ENCODE results near the gene TIMP2.
"Not testable (repeated sequence)": the region's sequence is repeated elsewhere in the genome, so short reads cannot be mapped to it uniquely, and the experiment has no call there.

The TIMP2 gene

GRCh38 chr17:78885956-78886355 is 39.2 kb downstream of the TIMP2 start:
- DNase-seq: no peak

DNA sequence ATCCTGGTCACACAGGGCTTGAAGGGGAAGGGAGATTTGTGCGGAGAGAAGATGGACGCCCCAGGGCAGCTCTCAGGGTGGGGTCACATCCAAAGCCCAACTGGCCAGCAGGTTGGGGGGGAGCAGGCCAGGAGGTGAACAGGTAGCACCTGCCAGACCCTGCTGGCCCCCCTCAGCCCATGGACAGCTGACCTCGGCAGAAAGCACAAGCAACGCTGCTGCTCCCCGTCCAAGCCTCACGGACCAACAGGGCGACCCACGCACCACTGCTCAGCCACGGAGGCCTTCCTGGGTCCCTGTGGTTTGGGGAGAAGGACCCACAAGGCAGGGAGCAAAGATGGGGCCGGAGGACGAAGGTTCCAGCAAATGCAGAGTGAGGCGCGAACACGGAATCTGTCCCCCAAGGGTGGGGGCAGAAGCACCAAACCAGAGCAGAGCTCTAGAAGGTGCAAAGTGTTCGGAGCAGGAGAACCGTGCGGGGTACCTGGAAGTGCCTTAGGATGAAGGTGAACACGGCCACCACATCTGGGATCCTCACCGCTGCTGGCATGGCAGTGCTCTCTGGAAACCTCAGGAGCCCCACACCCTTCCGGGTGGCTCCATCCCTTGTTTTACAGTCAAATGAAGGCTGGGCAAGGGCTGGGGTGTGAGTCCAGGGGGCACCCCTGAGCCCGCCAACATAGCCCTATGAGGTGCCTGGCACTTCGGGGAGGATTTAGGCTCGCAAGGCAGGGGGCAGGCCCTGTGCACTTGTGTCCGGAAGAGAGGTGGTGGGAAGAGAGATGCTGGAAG is 40.1 kb downstream of the TIMP2 start:
- DNase-seq: no peak

- no peak for DNase-seq
Observed at GRCh38 chr17:78884148-78884825, 40.9 kb downstream of the TIMP2 start.

DNA sequence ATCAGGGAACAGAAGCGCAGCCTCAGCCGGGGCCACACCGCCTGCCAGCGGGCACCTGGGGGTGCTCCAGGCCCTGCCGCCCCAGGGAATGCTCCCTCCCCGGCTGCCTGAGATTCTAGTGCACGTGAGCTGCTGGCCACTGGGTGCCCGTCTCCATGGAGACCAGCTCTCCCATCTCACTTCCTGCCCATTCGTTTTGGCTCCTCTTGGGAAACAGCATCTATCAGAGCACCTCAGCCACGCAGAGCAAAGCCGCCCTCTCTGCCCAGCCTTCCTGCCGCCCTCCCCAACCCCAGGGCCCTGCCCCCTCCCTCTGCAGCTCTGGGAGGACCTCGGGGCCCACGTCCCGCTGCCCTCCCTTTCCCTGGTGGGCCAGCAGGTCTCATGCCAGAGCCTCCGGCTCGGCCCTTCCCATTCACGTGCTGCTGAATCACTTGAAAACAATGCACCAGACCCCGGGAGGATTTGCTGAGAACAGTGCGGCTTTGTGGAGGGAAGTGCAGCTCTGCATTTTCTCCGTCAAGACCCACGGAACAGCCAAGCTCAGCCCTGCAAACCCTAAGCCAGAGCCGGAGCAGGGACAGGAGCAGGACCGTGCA is 41.6 kb downstream of the TIMP2 start:
- DNase-seq: peak; percentile 79

DNA sequence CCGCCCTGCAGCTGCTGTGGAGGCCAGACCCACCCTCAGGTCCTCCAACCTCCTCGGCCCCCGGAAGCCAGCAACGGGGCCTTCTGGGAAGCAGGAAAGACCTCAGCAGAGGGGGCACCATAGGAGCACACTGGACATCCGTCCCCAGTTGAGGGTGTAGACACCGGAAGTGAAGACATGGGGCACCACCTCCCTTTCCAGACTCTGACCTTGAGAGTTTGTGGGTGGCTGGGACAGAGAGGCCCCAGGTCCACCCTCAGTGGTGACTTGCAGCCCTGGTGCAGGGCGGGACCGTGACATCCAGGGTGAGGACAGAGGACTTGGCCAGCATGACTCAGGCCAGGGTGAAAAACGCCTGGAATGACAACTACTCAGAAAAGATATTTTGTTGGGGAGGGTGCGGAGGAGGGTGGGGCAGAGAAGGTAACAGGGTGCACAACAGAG is 42.1 kb downstream of the TIMP2 start:
- DNase-seq: peak; percentile 71

DNA sequence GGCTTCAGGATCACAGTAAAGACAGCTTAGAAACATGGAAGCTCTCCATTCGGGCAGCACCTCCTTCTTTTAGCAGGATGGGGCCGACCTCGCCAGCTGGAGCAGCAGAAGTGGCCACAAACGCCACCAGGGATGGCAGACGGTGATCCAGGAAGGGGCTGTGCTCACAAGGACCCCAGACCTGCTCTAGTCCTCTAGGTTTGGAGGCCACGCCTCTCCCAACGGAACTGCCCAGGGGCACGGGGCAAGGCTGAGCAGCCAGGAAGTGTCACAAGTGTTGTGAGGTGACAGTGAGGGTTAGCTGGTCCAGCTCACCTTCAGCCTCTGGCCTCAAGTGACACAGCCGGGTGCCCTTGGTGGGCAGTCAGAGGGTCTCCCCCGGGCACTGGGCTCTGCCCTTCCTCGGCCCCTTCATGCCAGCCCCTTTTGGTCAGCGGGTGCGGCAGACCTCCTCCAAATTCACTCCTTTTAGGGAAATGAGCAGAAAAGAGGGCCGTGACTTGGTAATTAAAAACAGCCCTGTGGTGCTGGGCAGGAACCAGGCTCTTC is 42.6 kb downstream of the TIMP2 start:
- no peak for DNase-seq

DNA sequence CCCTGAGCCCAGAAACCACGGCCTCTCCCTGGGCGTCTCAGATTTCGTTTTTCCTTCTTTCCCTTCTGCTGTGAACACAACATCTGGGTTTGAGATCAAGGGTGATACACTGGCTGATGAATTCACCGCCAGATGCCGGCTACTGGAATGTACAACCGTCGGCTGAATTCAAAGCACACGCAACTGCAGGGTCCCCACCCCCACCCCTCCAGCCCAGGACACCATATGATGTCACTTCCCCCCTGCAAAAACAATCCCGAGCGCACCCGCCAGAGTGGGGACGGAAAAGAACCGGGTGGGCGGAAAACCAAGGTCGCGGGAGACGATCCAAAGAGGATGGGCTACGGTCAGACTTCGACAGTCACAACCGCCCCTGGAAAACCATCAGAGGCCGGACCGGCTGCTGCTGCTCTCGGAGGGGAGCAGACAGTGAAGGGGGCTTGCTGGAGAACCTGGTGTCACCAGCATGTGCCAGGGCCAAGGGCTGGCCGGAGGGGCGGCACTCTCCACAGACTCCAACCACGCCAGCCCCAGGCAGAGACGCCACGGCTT is 45.5 kb downstream of the TIMP2 start:
- DNase-seq: no peak

- no peak for DNase-seq
Observed at GRCh38 chr17:78878871-78879527, 46.2 kb downstream of the TIMP2 start.

DNA sequence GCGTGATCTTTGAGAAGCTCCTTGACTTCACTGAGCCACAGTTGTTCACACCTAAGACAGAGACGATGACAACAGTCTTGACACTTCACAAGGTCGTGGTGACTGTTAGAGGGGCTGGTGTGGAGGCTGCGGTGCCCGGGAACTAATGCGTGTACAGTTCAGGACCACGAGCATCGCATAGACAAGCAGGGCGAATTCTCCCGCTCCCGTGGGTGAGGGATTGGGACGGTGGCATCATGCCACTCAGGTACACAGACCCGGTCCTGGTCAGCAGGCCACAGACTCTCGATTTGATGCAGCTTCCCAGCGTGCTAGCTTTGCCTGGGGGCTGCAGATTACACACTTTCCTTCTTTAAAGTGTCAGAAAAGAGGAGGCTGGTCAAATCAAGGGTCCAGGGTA is 46.9 kb downstream of the TIMP2 start:
- DNase-seq: no peak

- DNase-seq: not testable (repeated sequence)
Observed at GRCh38 chr17:78876954-78877517, 48.2 kb downstream of the TIMP2 start.

GRCh38 chr17:78876094-78876597 is 49.0 kb downstream of the TIMP2 start:
- no peak for DNase-seq

DNA sequence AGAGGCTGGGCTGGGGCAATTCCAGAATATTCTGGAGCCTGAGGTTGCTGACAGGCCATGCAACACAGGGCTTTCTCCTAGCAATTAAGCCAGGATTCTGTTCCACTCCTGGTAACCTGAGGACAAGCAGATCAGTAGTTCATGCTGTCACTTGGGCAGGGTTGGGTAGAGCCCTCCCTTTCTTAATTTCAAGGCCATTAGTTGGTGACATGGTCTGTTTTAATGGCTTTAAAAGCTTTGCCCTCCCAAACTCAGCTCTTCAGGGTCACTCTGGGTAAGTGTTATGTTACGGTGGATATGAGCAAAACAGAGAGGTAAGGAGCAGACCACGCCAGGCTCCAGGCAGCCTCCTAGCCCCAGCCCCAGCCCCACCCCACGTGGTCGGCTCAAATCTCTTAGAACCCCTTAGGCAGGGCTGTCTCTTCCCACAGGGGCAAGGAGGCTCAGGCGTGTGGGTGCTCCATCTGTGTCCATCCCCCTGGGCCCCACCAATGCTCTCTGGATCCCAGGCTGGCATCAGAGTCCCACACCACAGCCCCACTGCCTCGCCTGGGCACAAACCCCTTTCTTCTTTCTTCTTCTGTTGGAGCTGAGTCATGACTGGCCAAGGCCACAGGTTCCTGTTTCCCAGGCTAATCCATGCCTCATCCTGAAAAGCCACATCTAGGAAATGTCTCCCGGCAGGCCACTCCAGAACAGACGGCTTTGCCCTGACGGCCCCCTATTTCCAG is 49.7 kb downstream of the TIMP2 start:
- no peak for DNase-seq

DNA sequence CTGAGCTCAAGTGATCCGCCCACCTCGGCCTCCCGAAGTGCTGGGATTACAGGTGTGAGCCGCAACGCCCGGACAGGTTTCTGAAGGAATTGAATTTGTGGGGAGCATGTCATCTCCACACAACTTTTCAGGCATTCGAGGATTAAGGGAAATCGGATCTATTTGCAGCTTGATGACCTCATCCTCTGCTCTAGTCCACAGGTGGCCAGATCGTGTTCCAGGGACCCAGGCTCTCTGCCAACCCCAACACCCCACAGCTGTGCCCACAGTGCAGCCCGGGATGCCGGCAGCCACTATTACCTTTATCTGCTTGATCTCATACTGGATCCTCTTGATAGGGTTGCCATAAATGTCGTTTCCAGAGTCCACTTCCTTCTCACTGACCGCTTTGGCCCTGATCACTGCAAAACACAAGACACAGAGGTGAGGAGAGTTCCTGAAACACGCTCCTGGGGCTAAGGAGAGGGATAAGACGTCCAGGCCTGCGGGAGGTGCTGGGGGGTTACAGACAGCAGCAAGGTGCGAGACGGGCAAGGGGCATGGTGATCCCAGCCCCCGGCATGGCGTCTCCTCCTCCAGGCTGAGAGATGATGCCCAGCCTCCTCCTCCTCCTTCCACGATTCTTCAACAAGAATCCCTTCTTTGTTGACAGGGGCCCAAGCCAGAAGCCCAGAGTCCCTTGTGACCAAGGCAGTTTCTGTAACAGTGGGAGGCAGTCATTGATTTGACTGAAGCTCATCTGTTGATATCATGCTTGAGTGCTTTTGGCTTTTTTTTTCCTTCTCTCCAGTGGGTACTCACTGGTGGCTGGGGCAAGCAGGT is 51.5 kb downstream of the TIMP2 start:
- DNase-seq: no peak

DNA sequence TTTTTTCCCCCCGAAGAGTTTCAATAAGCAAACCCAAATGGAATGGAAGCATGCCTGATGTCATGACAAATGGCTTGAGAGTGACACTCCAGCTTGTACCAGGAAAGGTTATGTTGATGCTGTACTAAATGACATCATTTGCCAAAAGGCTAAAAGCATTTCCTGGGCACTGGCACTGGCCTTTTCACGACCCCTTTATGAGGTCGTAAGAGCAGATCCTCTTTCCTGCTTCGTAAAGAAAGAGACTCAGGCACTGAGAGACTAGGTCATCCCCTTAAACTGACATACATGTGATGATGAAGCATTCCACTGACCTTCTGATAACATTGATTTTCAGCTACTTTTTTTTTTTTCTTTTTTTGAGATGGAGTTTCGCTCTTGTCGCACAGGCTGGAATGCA is 52.7 kb downstream of the TIMP2 start:
- DNase-seq: no peak

DNA sequence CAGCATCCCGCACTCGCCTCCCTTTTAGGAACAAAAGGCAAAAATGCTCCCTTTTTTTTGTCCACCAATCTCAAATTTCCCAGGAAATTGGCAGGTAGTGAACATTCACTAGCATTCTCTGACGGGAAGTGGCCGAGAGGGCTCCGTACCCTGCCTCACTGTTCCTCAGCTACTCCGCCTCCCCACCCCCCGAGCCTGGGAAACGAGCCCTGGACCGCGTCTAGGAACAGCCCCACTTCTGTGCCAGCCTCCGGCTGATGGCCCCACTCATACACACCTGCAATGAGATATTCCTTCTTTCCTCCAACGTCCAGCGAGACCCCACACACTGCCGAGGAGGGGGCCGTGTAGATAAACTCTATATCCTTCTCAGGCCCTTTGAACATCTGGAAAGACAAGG is 54.6 kb downstream of the TIMP2 start:
- no peak for DNase-seq

GRCh38 chr17:78868391-78868790 is 56.8 kb downstream of the TIMP2 start:
- no peak for DNase-seq

DNA sequence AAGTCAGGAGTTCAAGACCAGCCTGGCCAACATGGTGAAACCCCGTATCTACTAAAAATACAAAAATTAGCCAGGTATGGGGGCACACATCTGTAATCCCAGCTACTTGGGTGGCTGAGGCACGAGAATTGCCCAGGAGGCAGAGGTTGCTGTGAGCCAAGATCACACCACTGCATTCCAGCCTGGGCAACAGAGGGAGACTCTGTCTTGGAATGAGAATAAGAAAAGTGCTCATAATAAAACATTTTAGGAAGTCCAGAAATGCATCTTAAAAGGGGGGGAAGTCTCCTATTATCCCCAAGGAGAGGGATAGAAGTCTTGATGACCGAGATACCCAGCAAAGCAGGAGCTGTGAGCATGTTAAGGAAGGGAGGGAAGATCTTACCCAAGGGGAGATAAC is 58.1 kb downstream of the TIMP2 start:
- not testable (repeated sequence) for DNase-seq

- DNase-seq: no peak
Observed at GRCh38 chr17:78865682-78866390, 59.4 kb downstream of the TIMP2 start.

- DNase-seq: no peak
Observed at GRCh38 chr17:78864117-78864516, 61.1 kb downstream of the TIMP2 start.

Measured in 8988T (cell line).